HL-60 (cell line): ENCODE measurements around the gene PLXNA2.

ENCODE experiments used
- DNase-seq, 2 experiments: peaks; one replicate each; pipeline ENCODE4 v3.0.0-alpha.2; 2010 to 2020; ENCODE audit warnings: low read depth in 1 of 2, low spot score in 1 of 2
- H3K27ac ChIP-seq: fragments of 250-450 bp; sonication (Bioruptor Pico); replicated peaks from 2 replicates; pipeline ENCODE4 v1.5.1; 2020; ENCODE audit warnings: mild to moderate bottlenecking, moderate library complexity
- H3K27me3 ChIP-seq: fragments of 250-450 bp; sonication (Bioruptor Pico); 2 replicates; pipeline ENCODE4 v1.5.1; 2021; ENCODE audit warnings: mild to moderate bottlenecking, moderate library complexity; ENCODE audit not compliant: insufficient read depth, poor library complexity, severe bottlenecking
- H3K4me3 ChIP-seq: replicated peaks from 2 replicates; pipeline ENCODE4 v1.5.1; 2011; ENCODE audit warnings: mild to moderate bottlenecking, control low read depth, low read length; ENCODE audit not compliant: insufficient read depth
- GABPA ChIP-seq: IDR thresholded peaks from 2 replicates; pipeline ENCODE4 v1.6.1; 2012; ENCODE audit warnings: low read depth
- POLR2AphosphoS5 ChIP-seq: IDR thresholded peaks from 2 replicates; pipeline ENCODE4 v1.6.1; 2012; ENCODE audit warnings: low read depth
- SPI1 ChIP-seq: IDR thresholded peaks from 2 replicates; pipeline ENCODE4 v1.6.1; 2012; ENCODE audit warnings: low read depth, mild to moderate bottlenecking, borderline replicate concordance
- TF ChIP-seq, protein P1 (sequence below): IDR thresholded peaks from 2 replicates; pipeline ENCODE4 v1.6.1; 2012; ENCODE audit warnings: low read depth; ENCODE audit not compliant: insufficient replicate concordance
- TF ChIP-seq, protein P2 (sequence below): IDR thresholded peaks from one replicate; pipeline ENCODE4 v1.5.1; 2011; ENCODE audit warnings: low read length, control low read depth, inconsistent platforms; ENCODE audit not compliant: insufficient read depth

Gene PLXNA2

DNA sequence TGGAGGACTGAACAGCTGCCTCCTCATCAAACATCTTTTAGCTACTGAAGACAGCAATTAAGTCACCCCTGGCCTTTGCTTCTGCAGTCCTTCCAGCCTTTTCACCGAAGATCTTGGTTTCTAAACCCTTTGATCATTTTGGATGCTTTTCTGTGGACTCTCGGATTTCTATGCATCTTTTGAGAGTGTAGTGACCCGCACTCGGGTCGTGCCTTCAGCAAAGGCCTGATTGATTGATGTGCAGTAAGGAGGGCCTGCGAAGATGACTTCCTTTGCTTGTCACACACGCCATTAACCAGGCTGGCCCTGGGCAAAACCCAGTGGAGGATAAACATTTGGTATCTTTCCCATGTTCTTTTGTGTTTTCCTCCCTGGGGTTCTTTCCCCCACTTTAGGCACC is 175.8 kb downstream of the PLXNA2 start:
- H3K27ac ChIP-seq, result no peak overlapping the region
- no peaks in the 10 kb centered on the region for H3K27me3 ChIP-seq
- no peak overlapping the region for H3K4me3 ChIP-seq
- no peak for DNase-seq
- TF ChIP-seq POLR2AphosphoS5 (no peak), GABPA (no peak), SPI1 (no peak)
- TF ChIP-seq, protein P1, sequence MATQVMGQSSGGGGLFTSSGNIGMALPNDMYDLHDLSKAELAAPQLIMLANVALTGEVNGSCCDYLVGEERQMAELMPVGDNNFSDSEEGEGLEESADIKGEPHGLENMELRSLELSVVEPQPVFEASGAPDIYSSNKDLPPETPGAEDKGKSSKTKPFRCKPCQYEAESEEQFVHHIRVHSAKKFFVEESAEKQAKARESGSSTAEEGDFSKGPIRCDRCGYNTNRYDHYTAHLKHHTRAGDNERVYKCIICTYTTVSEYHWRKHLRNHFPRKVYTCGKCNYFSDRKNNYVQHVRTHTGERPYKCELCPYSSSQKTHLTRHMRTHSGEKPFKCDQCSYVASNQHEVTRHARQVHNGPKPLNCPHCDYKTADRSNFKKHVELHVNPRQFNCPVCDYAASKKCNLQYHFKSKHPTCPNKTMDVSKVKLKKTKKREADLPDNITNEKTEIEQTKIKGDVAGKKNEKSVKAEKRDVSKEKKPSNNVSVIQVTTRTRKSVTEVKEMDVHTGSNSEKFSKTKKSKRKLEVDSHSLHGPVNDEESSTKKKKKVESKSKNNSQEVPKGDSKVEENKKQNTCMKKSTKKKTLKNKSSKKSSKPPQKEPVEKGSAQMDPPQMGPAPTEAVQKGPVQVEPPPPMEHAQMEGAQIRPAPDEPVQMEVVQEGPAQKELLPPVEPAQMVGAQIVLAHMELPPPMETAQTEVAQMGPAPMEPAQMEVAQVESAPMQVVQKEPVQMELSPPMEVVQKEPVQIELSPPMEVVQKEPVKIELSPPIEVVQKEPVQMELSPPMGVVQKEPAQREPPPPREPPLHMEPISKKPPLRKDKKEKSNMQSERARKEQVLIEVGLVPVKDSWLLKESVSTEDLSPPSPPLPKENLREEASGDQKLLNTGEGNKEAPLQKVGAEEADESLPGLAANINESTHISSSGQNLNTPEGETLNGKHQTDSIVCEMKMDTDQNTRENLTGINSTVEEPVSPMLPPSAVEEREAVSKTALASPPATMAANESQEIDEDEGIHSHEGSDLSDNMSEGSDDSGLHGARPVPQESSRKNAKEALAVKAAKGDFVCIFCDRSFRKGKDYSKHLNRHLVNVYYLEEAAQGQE, result no peak
- TF ChIP-seq, protein P2, sequence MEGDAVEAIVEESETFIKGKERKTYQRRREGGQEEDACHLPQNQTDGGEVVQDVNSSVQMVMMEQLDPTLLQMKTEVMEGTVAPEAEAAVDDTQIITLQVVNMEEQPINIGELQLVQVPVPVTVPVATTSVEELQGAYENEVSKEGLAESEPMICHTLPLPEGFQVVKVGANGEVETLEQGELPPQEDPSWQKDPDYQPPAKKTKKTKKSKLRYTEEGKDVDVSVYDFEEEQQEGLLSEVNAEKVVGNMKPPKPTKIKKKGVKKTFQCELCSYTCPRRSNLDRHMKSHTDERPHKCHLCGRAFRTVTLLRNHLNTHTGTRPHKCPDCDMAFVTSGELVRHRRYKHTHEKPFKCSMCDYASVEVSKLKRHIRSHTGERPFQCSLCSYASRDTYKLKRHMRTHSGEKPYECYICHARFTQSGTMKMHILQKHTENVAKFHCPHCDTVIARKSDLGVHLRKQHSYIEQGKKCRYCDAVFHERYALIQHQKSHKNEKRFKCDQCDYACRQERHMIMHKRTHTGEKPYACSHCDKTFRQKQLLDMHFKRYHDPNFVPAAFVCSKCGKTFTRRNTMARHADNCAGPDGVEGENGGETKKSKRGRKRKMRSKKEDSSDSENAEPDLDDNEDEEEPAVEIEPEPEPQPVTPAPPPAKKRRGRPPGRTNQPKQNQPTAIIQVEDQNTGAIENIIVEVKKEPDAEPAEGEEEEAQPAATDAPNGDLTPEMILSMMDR, result no peak

DNA sequence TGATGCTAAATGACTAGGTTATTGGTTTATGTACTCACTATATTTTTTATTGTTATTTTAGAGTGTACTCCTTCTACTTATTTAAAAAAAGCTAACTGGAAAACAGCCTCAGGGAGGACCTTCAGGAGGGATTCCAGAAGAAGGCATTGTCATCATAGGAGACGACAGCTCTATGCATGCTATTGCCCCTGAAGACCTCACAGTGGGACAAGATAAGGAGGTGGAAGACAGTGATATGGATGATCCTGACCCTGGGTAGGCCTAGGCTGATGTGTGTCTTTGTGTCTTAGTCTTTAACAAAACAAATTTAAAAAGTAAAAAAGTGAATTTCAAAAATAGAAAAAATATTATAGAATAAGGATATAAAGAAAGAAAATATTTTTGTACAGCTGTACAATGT is 177.6 kb downstream of the PLXNA2 start:
- H3K27me3 ChIP-seq, result no peaks in the 10 kb centered on the region

DNA sequence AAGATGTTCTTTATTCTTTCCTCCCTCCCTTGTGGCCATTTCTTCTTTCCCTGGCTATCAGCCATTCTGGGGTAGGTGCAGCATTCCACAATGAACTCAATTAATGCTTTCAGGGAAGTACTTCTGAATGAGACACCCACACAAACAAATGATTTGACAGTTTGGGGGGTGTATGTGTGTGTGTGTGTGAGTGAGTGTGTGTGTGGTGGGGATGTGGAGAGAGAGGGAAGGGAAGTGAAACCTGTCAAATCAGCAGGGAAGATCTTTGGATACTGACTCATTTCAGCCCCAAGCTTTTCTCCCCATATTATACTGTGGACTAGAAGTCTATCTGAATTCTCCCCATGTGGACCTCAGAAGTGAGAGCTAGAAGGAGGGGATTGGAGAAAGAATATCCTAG is 178.3 kb downstream of the PLXNA2 start:
- H3K4me3 ChIP-seq, result no peak overlapping the region
- peak in 1 of 2 experiments; percentile 27 for DNase-seq
- no peaks in the 10 kb centered on the region for H3K27me3 ChIP-seq
- TF ChIP-seq POLR2AphosphoS5 (no peak), GABPA (no peak), SPI1 (0 out of 2 replicates have a peak, but pooled peaks have one; percentile 2)
- TF ChIP-seq, protein P1, result no peak
- TF ChIP-seq, protein P2, result no peak
- no peak overlapping the region for H3K27ac ChIP-seq

More for the DNA sequence above, 177.6 kb downstream of the PLXNA2 start:
- no peak for DNase-seq
- Histone ChIP-seq H3K4me3 (no peak overlapping the region), H3K27ac (no peak overlapping the region)
- TF ChIP-seq, protein P2, result no peak
- TF ChIP-seq, protein P1, result no peak
- TF ChIP-seq POLR2AphosphoS5, result no peak
- TF ChIP-seq GABPA, result no peak
- no peak for TF ChIP-seq SPI1
